GM18507 (cell line): Measurements from ENCODE around the gene UBE2S.
"Not testable (repeated sequence)": the region's sequence is repeated elsewhere in the genome, so short reads cannot be mapped to it uniquely, and the experiment has no call there.

Experiments
- DNase-seq: peaks from one replicate; pipeline ENCODE4 v3.0.0; 2011; ENCODE audit warnings: low read depth; ENCODE audit not compliant: insufficient read length; ENCODE audit errors: extremely low spot score
- FAIRE-seq: peaks from 2 replicates; lab custom pipeline; 2011; peaks lifted over from hg19 to GRCh38; lab: Jason Lieb, UNC

Gene UBE2S

GRCh38 chr19:55441319-55441691 lies 33.7 kb upstream of the UBE2S start:
- no peak for FAIRE-seq
- DNase-seq, result no peak

GRCh38 chr19:55440411-55441105 lies 33.0 kb upstream of the UBE2S start:
- FAIRE-seq, result no peak
- DNase-seq, result no peak

GRCh38 chr19:55439052-55439451 lies 31.5 kb upstream of the UBE2S start:
- no peak for DNase-seq
- FAIRE-seq, result no peak

- no peak for DNase-seq
- FAIRE-seq, result no peak
Observed at GRCh38 chr19:55437410-55437809, 29.8 kb upstream of the UBE2S start.

- no peak for FAIRE-seq
- DNase-seq, result no peak
Observed at GRCh38 chr19:55436847-55437246, 29.3 kb upstream of the UBE2S start.

GRCh38 chr19:55435020-55435419 lies 27.4 kb upstream of the UBE2S start:
- peak; percentile 5 for FAIRE-seq

GRCh38 chr19:55434356-55434919 lies 26.9 kb upstream of the UBE2S start:
- peak; percentile 66 for FAIRE-seq
- no peak for DNase-seq

More at GRCh38 chr19:55435020-55435419, 27.4 kb upstream of the UBE2S start:
- DNase-seq, result no peak

- DNase-seq, result no peak
- no peak for FAIRE-seq
Observed at GRCh38 chr19:55433292-55433691, 25.7 kb upstream of the UBE2S start.

GRCh38 chr19:55432241-55432959 lies 24.8 kb upstream of the UBE2S start:
- DNase-seq, result no peak
- FAIRE-seq, result no peak

GRCh38 chr19:55431183-55431582 lies 23.6 kb upstream of the UBE2S start:
- FAIRE-seq (no peak), DNase-seq (no peak)

GRCh38 chr19:55426042-55426441 lies 18.5 kb upstream of the UBE2S start:
- FAIRE-seq (no peak), DNase-seq (no peak)

- no peak for DNase-seq
- FAIRE-seq, result no peak
Observed at GRCh38 chr19:55424518-55424917, 16.9 kb upstream of the UBE2S start.

GRCh38 chr19:55423225-55424005 lies 15.8 kb upstream of the UBE2S start:
- DNase-seq, result no peak
- FAIRE-seq, result no peak

GRCh38 chr19:55421281-55421680 lies 13.7 kb upstream of the UBE2S start:
- DNase-seq, FAIRE-seq: not testable (repeated sequence)

GRCh38 chr19:55419624-55420236 lies 12.1 kb upstream of the UBE2S start:
- FAIRE-seq (no peak), DNase-seq (no peak)

- FAIRE-seq, result no peak
- DNase-seq, result no peak
Observed at GRCh38 chr19:55419103-55419502, 11.5 kb upstream of the UBE2S start.

- peak; percentile 67 for FAIRE-seq
- DNase-seq, result no peak
Observed at GRCh38 chr19:55418185-55418584, 10.6 kb upstream of the UBE2S start.

GRCh38 chr19:55410168-55410567 lies 2.6 kb upstream of the UBE2S start:
- FAIRE-seq (no peak), DNase-seq (no peak)

GRCh38 chr19:55409179-55409578 lies 1.6 kb upstream of the UBE2S start:
- not testable (repeated sequence) for DNase-seq, FAIRE-seq

GRCh38 chr19:55408533-55408872 lies 915 bp upstream of the UBE2S start:
- FAIRE-seq (no peak), DNase-seq (no peak)
